K562 (cell line): ENCODE measurements around the gene COPS6. TPM values are rescaled to one million over a fixed set of nuclear protein-coding genes. Genes with fewer than 3 reads are reported as not detected.

Experiments used
- BCLAF1 ChIP-seq, 2 experiments: fragments of 450-650 bp in 1 of 2; IDR thresholded peaks; 2 replicates each; pipeline ENCODE4 v1.6.1; 2011 to 2017; ENCODE audit warnings: low read depth in 2 of 2, antibody characterized with exemption in 1 of 2, borderline replicate concordance in 1 of 2, low read length in 1 of 2, mild to moderate bottlenecking in 1 of 2, mixed read lengths in 1 of 2; ENCODE audit not compliant: control insufficient read depth in 1 of 2
- C11orf30 ChIP-seq: fragments of 450-650 bp; IDR thresholded peaks from 2 replicates; pipeline ENCODE4 v1.6.1; 2016; ENCODE audit warnings: low read depth, mild to moderate bottlenecking
- CBFA2T2 ChIP-seq: fragments of 450-650 bp; conservative IDR thresholded peaks from 2 replicates; pipeline ENCODE4 v1.6.1; 2017; ENCODE audit warnings: mild to moderate bottlenecking
- EGR1 ChIP-seq: fragments of 450-650 bp; conservative IDR thresholded peaks from 2 replicates; pipeline ENCODE4 v1.6.1; 2017; ENCODE audit warnings: mild to moderate bottlenecking
- EP400 ChIP-seq: fragments of 450-650 bp; IDR thresholded peaks from 2 replicates; pipeline ENCODE4 v1.6.1; 2017; ENCODE audit warnings: antibody characterized with exemption, mild to moderate bottlenecking, moderate library complexity
- GATAD2B ChIP-seq: fragments of 450-650 bp; IDR thresholded peaks from 2 replicates; pipeline ENCODE4 v1.6.1; 2017; ENCODE audit warnings: mild to moderate bottlenecking, borderline replicate concordance
- HMG20B ChIP-seq: fragments of 250-450 bp; sonication (Bioruptor Pico); IDR thresholded peaks from 2 replicates; pipeline ENCODE4 v1.5.0; 2021; ENCODE audit warnings: mild to moderate bottlenecking
- KLF6 ChIP-seq: fragments of 250-450 bp; sonication (Bioruptor Pico); IDR thresholded peaks from 2 replicates; pipeline ENCODE4 v1.4.0; 2020; ENCODE audit warnings: mild to moderate bottlenecking, moderate library complexity, borderline replicate concordance
- NFE2 ChIP-seq: IDR thresholded peaks from 2 replicates; pipeline ENCODE4 v1.6.1; 2014; ENCODE audit warnings: antibody characterized with exemption, low read depth
- ZBTB17 ChIP-seq: fragments of 450-650 bp; formaldehyde crosslinking; IDR thresholded peaks from 2 replicates; pipeline ENCODE4 v1.4.0; 2020; ENCODE audit warnings: mild to moderate bottlenecking
- ZEB2 ChIP-seq: fragments of 450-650 bp; IDR thresholded peaks from 2 replicates; pipeline ENCODE4 v1.6.1; 2016
- ZKSCAN8 ChIP-seq: fragments of 200-800 bp; sonication (Bioruptor generic); IDR thresholded peaks from 2 replicates; pipeline ENCODE4 v1.6.1; 2016; ENCODE audit warnings: missing genetic modification characterization, missing compliant biosample characterization
- ZNF134 ChIP-seq: fragments of 250-450 bp; sonication (Bioruptor Pico); conservative IDR thresholded peaks from 2 replicates; pipeline ENCODE4 v1.4.0; 2020
- ZNF354B ChIP-seq: fragments of 250-450 bp; sonication (Bioruptor Pico); IDR thresholded peaks from 2 replicates; pipeline ENCODE4 v1.4.0; 2020
- ZNF561 ChIP-seq: fragments of 450-650 bp; formaldehyde crosslinking; conservative IDR thresholded peaks from 2 replicates; pipeline ENCODE4 v1.4.0; 2020; ENCODE audit warnings: mild to moderate bottlenecking, moderate library complexity
- ZNF766 ChIP-seq: fragments of 200-800 bp; sonication (Bioruptor generic); conservative IDR thresholded peaks from 2 replicates; pipeline ENCODE4 v1.6.1; 2016; ENCODE audit warnings: missing genetic modification characterization, missing compliant biosample characterization
- polyA plus RNA-seq, 8 experiments: library from polyadenylated mRNA; depleted of rRNA in 4 of 8; stranded (reverse) in 5 of 8; unstranded in 3 of 8; fragments of >200 nt; fragmentation: Nextera tagmentation in 2 of 8; fragmentation: Illumina TruSeq in 1 of 8; extraction: Ambion mirVana in 2 of 8; extraction: Trizol in 1 of 8; gene quantifications; 2 replicates each; pipeline versions ENCODE4 v1.2.1 to v1.2.3, GENCODE V29; 2011 to 2014; ENCODE audit warnings: inconsistent platforms in 1 of 8, missing spikeins in 1 of 8
- total RNA-seq, 7 experiments: library from RNA; depleted of rRNA in 6 of 7; stranded (reverse); fragments of >200 nt in 6 of 7; fragmentation: Illumina TruSeq in 2 of 7; extraction: Trizol in 2 of 7; gene quantifications; 2 replicates each; pipeline versions ENCODE4 v1.2.1 to v1.2.3, GENCODE V29; 2011 to 2021; ENCODE audit warnings: low replicate concordance in 1 of 7
- TF ChIP-seq, protein P1 (sequence below): fragments of 250-450 bp; sonication (Bioruptor Pico); IDR thresholded peaks from 2 replicates; pipeline ENCODE4 v1.8.0; 2022; ENCODE audit warnings: inconsistent platforms
- TF ChIP-seq, protein P2 (sequence below): fragments of 250-450 bp; sonication (Bioruptor Pico); IDR thresholded peaks from 2 replicates; pipeline ENCODE4 v1.4.0; 2020
- TF ChIP-seq, protein P3 (sequence below): fragments of 250-450 bp; sonication (Bioruptor Pico); IDR thresholded peaks from 2 replicates; pipeline ENCODE4 v1.5.0; 2022; ENCODE audit warnings: mild to moderate bottlenecking
- TF ChIP-seq, protein P4 (sequence below): sonication (generic); formaldehyde crosslinking; IDR thresholded peaks from 2 replicates; pipeline ENCODE4 v1.9.0; 2022; ENCODE audit warnings: mild to moderate bottlenecking, missing genetic modification reagents

COPS6 gene
- total and polyA plus RNA-seq, 9 of the 15 experiments (the other 6 are each of a cell fraction or from before 2014, with no cell fraction given) = 63.0 to 331 (median 168) TPM

DNA sequence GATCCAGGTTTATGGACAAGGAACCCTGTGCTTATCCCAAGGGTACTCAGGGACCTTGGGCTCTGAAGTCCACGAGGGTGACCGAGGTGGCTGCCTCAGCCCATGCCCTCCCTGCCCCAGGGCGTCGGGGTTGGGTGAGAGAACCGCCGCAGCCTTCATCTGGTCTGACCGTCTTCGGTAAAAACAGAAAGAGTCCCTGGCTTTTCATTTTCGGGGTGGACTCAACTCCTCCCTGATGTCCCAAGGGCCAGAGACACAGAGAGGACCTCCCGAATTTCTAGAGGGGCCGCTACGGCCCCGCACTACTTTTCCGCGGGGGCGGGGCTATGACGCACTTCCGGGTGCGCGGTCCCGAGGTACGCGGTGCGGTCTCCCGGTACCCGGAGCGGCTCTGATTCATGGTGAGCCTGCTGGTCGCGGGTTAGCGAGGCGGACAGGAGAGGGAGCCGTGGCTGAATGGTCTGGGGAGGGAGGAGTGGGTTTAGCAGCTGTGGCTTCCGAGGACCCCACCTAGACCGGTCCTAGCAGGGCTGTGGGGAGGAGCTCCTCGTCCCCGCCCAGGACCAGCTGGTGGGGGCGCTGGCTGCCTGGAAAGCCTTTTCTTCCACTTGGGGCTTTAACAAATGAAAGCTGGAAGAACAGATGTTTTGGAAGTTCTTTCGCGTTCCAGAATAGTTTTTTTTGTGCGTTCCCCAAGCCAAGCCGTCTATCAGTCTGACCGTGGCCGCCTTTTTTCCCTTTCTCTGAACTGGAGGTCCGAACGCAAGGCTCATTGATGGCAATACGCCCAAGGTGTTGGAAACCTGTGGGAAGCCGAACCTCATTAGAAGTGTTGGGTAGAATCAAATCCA is 39.1 kb upstream of the COPS6 start, which contains the start of gene ZSCAN21 (continued):
- no peak for TF ChIP-seq BCLAF1 (IDR thresholded peaks at IDR 0.05; ENCODE audit: borderline replicate concordance in 1 of 2, control insufficient read depth in 1 of 2, low read depth in 2 of 2, low read length in 1 of 2)
- TF ChIP-seq, protein P1, sequence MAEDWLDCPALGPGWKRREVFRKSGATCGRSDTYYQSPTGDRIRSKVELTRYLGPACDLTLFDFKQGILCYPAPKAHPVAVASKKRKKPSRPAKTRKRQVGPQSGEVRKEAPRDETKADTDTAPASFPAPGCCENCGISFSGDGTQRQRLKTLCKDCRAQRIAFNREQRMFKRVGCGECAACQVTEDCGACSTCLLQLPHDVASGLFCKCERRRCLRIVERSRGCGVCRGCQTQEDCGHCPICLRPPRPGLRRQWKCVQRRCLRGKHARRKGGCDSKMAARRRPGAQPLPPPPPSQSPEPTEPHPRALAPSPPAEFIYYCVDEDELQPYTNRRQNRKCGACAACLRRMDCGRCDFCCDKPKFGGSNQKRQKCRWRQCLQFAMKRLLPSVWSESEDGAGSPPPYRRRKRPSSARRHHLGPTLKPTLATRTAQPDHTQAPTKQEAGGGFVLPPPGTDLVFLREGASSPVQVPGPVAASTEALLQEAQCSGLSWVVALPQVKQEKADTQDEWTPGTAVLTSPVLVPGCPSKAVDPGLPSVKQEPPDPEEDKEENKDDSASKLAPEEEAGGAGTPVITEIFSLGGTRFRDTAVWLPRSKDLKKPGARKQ (CRISPR knock-in tag) = no peak
- TF ChIP-seq ZNF766 (CRISPR knock-in tag) = peak; percentile 70
- TF ChIP-seq EGR1 = peak; percentile 86
- no peak for TF ChIP-seq ZEB2
- no peak for TF ChIP-seq KLF6
- no peak for TF ChIP-seq ZNF561
- TF ChIP-seq ZNF134 = no peak
- TF ChIP-seq ZBTB17 (CRISPR knock-in tag) = peak; percentile 35; the same call in 1 of the 2 replicates
- TF ChIP-seq, protein P2, sequence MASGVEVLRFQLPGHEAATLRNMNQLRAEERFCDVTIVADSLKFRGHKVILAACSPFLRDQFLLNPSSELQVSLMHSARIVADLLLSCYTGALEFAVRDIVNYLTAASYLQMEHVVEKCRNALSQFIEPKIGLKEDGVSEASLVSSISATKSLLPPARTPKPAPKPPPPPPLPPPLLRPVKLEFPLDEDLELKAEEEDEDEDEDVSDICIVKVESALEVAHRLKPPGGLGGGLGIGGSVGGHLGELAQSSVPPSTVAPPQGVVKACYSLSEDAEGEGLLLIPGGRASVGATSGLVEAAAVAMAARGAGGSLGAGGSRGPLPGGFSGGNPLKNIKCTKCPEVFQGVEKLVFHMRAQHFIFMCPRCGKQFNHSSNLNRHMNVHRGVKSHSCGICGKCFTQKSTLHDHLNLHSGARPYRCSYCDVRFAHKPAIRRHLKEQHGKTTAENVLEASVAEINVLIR (CRISPR knock-in tag) = peak; percentile 93
- TF ChIP-seq ZNF354B (CRISPR knock-in tag) = no peak
- TF ChIP-seq C11orf30 = peak; percentile 98
- peak; percentile 92 for TF ChIP-seq EP400
- TF ChIP-seq HMG20B (CRISPR knock-in tag) = no peak
- TF ChIP-seq, protein P3, sequence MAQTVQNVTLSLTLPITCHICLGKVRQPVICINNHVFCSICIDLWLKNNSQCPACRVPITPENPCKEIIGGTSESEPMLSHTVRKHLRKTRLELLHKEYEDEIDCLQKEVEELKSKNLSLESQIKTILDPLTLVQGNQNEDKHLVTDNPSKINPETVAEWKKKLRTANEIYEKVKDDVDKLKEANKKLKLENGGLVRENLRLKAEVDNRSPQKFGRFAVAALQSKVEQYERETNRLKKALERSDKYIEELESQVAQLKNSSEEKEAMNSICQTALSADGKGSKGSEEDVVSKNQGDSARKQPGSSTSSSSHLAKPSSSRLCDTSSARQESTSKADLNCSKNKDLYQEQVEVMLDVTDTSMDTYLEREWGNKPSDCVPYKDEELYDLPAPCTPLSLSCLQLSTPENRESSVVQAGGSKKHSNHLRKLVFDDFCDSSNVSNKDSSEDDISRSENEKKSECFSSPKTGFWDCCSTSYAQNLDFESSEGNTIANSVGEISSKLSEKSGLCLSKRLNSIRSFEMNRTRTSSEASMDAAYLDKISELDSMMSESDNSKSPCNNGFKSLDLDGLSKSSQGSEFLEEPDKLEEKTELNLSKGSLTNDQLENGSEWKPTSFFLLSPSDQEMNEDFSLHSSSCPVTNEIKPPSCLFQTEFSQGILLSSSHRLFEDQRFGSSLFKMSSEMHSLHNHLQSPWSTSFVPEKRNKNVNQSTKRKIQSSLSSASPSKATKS (CRISPR knock-in tag) = no peak
- no peak for TF ChIP-seq ZKSCAN8
- TF ChIP-seq CBFA2T2 = no peak
- TF ChIP-seq GATAD2B = 0 out of 2 replicates have a peak, but pooled peaks have one; percentile 45
- TF ChIP-seq, protein P4, sequence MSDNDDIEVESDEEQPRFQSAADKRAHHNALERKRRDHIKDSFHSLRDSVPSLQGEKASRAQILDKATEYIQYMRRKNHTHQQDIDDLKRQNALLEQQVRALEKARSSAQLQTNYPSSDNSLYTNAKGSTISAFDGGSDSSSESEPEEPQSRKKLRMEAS (CRISPR knock-in tag) = no peak
- no peak for TF ChIP-seq NFE2
